GM10266 (cell line): ENCODE data around the gene KCNJ11.

Experiments
- DNase-seq: peaks from one replicate; pipeline ENCODE4 v3.0.0; 2012; ENCODE audit errors: extremely low spot score
- TF ChIP-seq, protein P1 (sequence below): IDR thresholded peaks from 2 replicates; pipeline ENCODE4 v1.5.1; 2012; ENCODE audit warnings: mild to moderate bottlenecking, low read depth; ENCODE audit not compliant: control insufficient read depth, insufficient read depth; ENCODE audit errors: missing control alignments

The KCNJ11 gene

DNA sequence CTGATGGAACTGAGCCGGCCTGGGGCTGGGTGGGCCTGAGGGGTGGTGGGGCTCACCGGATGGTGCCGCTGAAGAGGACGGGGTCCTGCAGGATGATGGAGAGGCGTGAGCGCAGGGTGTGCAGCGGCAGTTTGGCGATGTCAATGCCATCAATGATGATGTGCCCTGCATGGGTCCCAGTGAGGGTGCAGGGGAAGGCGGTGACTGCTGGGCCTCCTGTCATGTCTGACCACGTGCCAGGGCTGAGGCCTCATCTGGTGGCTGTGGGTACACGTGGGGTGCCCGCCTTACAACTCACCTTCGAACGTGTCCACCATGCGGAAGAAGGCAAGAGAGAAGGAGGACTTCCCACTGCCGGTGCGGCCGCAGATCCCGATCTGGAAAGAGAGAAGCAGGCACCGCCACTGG is 7.1 kb upstream of the KCNJ11 start:
- DNase-seq: no peak
- TF ChIP-seq, protein P1, sequence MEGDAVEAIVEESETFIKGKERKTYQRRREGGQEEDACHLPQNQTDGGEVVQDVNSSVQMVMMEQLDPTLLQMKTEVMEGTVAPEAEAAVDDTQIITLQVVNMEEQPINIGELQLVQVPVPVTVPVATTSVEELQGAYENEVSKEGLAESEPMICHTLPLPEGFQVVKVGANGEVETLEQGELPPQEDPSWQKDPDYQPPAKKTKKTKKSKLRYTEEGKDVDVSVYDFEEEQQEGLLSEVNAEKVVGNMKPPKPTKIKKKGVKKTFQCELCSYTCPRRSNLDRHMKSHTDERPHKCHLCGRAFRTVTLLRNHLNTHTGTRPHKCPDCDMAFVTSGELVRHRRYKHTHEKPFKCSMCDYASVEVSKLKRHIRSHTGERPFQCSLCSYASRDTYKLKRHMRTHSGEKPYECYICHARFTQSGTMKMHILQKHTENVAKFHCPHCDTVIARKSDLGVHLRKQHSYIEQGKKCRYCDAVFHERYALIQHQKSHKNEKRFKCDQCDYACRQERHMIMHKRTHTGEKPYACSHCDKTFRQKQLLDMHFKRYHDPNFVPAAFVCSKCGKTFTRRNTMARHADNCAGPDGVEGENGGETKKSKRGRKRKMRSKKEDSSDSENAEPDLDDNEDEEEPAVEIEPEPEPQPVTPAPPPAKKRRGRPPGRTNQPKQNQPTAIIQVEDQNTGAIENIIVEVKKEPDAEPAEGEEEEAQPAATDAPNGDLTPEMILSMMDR: no peak

DNA sequence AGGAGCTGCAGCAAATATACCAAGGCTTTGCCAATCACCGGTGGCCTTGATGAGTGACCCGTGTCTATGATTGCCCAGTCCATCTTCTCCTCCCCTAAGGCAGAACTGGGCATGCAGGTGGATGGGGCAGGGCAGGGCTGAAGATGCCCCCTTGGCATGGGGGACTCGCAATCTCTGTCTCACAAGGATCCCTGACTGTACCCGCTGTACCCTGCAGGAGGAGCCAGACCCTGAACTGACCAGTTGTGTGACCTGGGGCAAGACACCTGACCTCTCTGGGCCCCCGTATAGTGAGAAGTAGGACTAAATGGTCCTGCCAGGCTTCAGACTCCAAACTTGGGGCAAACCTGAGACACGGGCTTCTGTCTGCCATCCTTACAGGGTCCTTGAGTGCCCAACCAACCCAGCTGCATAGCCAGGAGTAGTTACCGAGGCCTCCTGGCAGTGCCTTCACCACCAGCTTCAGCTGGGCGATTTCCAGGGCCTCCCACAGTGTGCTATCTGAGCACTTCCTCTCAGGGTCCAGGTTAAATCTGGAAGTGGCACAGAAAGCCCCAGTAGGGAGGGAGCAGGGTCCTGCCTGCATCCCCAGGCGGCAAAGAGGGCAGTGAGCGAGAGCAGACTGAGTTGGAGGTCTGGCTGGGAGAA is 6.4 kb upstream of the KCNJ11 start:
- no peak for DNase-seq
- TF ChIP-seq, protein P1: no peak

- TF ChIP-seq, protein P1: no peak
- no peak for DNase-seq
Measured at GRCh38 chr11:17393472-17393871, 5.0 kb upstream of the KCNJ11 start.

- TF ChIP-seq, protein P1: no peak
- DNase-seq: no peak
Measured at GRCh38 chr11:17392872-17393271, 4.4 kb upstream of the KCNJ11 start.

DNA sequence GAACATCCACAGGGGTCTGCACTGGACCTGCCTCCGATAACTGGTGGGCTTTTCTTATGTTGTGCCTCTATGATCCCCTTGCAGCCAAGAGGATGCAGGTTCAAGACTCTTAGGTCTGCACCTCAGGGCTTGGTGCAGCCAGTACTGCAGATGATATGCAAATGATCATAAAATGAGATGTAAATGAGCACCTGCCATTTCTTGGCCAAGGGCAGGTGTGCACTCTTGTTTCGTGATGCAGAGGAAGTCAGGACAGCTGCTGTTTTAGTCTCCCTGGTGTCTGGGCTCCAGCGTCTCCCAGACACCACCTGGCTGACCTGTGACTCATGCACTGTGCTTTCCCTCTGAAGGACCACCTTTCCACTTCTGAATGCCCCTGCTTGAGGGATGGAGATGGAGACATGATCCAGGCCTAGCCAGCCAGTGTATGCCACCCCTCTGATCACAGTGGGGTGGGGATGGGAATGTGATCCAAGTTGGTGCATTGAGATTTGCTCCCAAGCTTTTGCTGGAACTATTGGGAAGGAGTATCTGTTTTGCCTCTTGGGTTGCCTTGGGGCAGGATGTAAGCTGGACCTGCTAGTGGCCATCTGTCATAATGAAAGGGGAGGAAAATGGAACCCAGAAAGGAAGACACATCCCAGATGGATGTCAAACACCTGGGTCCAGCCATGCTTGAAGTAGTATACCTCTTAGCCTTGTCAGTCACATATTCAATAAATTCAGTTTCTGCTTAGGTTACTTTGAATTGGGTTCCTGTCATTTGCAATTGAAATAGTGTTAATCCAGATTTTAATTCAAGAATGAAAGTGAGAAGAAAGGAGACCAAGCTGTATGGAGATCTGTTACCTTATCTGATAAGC is 3.3 kb upstream of the KCNJ11 start:
- TF ChIP-seq, protein P1: no peak
- no peak for DNase-seq

- TF ChIP-seq, protein P1: no peak
- no peak for DNase-seq
Measured at GRCh38 chr11:17389957-17390649, 1.6 kb upstream of the KCNJ11 start.
